ENCODE results near the gene CUL2. TPM values are rescaled to one million over a fixed set of nuclear protein-coding genes. Genes with fewer than 3 reads are reported as not detected.
A peak's percentile ranks its signal among the peaks of the same experiment; 100 is the strongest.
"Not testable (repeated sequence)": the region's sequence is repeated elsewhere in the genome, so short reads cannot be mapped to it uniquely, and the experiment has no call there.

The CUL2 gene
- polyA plus RNA-seq, 1 donor = 48.4 TPM

GRCh38 chr10:35020481-35020880 lies 69.7 kb downstream of the CUL2 start:
- no peak for DNase-seq

GRCh38 chr10:35019041-35020024 lies 70.8 kb downstream of the CUL2 start:
- no peak for DNase-seq

GRCh38 chr10:35017608-35018007 lies 72.5 kb downstream of the CUL2 start:
- DNase-seq = no peak

GRCh38 chr10:35015843-35016408 lies 74.2 kb downstream of the CUL2 start:
- DNase-seq = no peak

GRCh38 chr10:35012781-35013180 lies 77.4 kb downstream of the CUL2 start:
- no peak for DNase-seq

GRCh38 chr10:35011771-35012191 lies 78.4 kb downstream of the CUL2 start:
- DNase-seq = no peak

GRCh38 chr10:35007858-35008301 lies 82.3 kb downstream of the CUL2 start:
- DNase-seq = peak; percentile 22

- no peak for DNase-seq
Observed at GRCh38 chr10:35006836-35007235, 83.3 kb downstream of the CUL2 start.

- no peak for DNase-seq
Observed at GRCh38 chr10:35005868-35006267, 84.3 kb downstream of the CUL2 start.

GRCh38 chr10:35004651-35005050 lies 85.5 kb downstream of the CUL2 start:
- DNase-seq = no peak

GRCh38 chr10:35003906-35004305 lies 86.2 kb downstream of the CUL2 start:
- no peak for DNase-seq

GRCh38 chr10:35000936-35001335 lies 89.2 kb downstream of the CUL2 start:
- DNase-seq = no peak

- no peak for DNase-seq
Observed at GRCh38 chr10:34999532-34999931, 90.6 kb downstream of the CUL2 start.

- no peak for DNase-seq
Observed at GRCh38 chr10:34998940-34999339, 91.2 kb downstream of the CUL2 start.

- DNase-seq = no peak
Observed at GRCh38 chr10:34996843-34997242, 93.3 kb downstream of the CUL2 start.

GRCh38 chr10:34995925-34996324 lies 94.2 kb downstream of the CUL2 start:
- DNase-seq = no peak

GRCh38 chr10:34994565-34995142 lies 95.5 kb downstream of the CUL2 start:
- peak; percentile 83 for DNase-seq

GRCh38 chr10:34993782-34994181 lies 96.4 kb downstream of the CUL2 start:
- no peak for DNase-seq

GRCh38 chr10:34991117-34991516 lies 99.0 kb downstream of the CUL2 start:
- DNase-seq = not testable (repeated sequence)

- DNase-seq = no peak
Observed at GRCh38 chr10:34988397-34989067, 101.6 kb downstream of the CUL2 start.

GRCh38 chr10:34985823-34986222 lies 104.3 kb downstream of the CUL2 start:
- no peak for DNase-seq

GRCh38 chr10:34985146-34985545 lies 105.0 kb downstream of the CUL2 start:
- no peak for DNase-seq

Data from left kidney (tissue), 2 donors.